ENCODE measurements around the gene EID1.
"Not testable (repeated sequence)": the region's sequence is repeated elsewhere in the genome, so short reads cannot be mapped to it uniquely, and the experiment has no call there.

The EID1 gene

GRCh38 chr15:48899793-48900192, 21.9 kb downstream of the EID1 start:
- no peak for DNase-seq (ENCODE audit: low read depth, low spot score)
- TF ChIP-seq, protein P1, sequence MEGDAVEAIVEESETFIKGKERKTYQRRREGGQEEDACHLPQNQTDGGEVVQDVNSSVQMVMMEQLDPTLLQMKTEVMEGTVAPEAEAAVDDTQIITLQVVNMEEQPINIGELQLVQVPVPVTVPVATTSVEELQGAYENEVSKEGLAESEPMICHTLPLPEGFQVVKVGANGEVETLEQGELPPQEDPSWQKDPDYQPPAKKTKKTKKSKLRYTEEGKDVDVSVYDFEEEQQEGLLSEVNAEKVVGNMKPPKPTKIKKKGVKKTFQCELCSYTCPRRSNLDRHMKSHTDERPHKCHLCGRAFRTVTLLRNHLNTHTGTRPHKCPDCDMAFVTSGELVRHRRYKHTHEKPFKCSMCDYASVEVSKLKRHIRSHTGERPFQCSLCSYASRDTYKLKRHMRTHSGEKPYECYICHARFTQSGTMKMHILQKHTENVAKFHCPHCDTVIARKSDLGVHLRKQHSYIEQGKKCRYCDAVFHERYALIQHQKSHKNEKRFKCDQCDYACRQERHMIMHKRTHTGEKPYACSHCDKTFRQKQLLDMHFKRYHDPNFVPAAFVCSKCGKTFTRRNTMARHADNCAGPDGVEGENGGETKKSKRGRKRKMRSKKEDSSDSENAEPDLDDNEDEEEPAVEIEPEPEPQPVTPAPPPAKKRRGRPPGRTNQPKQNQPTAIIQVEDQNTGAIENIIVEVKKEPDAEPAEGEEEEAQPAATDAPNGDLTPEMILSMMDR (IDR thresholded peaks at IDR 0.05; ENCODE audit: low read depth, low read length), result no peak
- no peak overlapping the region for H3K4me3 ChIP-seq (ENCODE audit: low read depth, low read length)
- in situ Hi-C loops (cut with HindIII; ENCODE audit: low sequenced_read_pairs), result no loop called here

DNA sequence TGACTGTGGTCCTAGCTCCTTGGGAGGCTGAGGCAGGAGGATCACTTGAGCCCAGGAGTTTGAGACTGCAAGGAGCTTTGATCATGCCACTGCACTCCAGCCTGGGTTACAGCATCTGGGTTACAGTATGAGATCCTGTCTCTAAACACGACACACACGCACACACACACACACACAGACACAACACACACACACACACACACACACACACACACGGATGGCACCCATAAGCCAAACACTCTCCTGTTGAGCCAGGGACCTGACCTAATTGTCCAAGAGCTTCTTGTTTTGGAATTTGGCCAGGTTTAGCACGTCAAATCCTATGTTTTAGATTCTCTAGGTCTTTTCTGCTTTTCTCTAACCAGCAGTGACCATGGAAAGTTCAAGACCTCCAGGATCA, 26.8 kb downstream of the EID1 start:
- no peak overlapping the region for H3K4me3 ChIP-seq (ENCODE audit: low read depth, low read length)
- in situ Hi-C loops (cut with HindIII; ENCODE audit: low sequenced_read_pairs), result no loop called here
- TF ChIP-seq, protein P1 (IDR thresholded peaks at IDR 0.05; ENCODE audit: low read depth, low read length), result no peak
- DNase-seq (ENCODE audit: low read depth, low spot score), result no peak

DNA sequence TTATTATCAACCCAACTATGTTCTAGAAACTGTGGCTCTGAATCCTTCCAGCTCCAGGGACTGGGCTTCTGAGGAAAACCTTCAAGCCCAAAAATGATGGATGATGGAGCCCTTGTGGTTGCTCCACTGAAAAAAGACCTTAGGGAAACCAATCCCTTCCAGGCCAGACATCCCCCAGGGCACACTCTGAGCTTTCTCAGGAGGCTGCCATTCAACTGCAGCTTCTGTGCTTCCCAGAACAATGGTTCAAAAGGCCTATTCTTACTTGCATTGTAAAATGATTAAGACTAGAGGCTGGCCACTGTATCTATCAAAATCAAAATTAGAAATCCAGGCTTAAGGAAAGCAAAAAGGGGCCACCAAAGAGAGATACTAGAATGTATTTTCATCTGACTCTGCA, 27.3 kb downstream of the EID1 start:
- TF ChIP-seq, protein P1 (IDR thresholded peaks at IDR 0.05; ENCODE audit: low read depth, low read length), result no peak
- DNase-seq (ENCODE audit: low read depth, low spot score), result no peak
- in situ Hi-C loops (cut with HindIII; ENCODE audit: low sequenced_read_pairs), result no loop called here
- no peak overlapping the region for H3K4me3 ChIP-seq (ENCODE audit: low read depth, low read length)

- DNase-seq (ENCODE audit: low read depth, low spot score), result no peak
- TF ChIP-seq, protein P1 (IDR thresholded peaks at IDR 0.05; ENCODE audit: low read depth, low read length), result no peak
- H3K4me3 ChIP-seq (ENCODE audit: low read depth, low read length), result no peak overlapping the region
- in situ Hi-C loops (cut with HindIII; ENCODE audit: low sequenced_read_pairs), result no loop called here
These were observed 27.9 kb downstream of the EID1 start for GRCh38 chr15:48905847-48906246.

DNA sequence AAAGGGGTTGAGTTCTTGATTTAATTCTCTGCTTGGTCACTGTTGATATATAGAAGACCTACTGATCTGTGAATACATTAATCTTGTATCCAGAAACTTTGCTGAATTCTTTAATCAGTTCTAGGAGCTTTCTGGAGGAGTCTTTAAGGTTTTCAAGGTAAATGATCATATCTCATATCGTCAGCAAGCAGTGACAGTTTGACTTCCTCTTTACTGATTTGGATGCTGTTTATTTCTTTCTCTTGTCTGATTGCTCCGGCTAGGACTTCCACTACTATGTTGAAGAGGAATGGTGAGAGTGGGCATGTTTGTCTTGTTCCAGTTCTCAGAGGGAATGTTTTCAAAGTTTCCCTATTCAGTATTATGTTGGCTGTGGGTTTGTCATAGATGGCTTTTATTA, 31.4 kb downstream of the EID1 start:
- H3K4me3 ChIP-seq (ENCODE audit: low read depth, low read length); in situ Hi-C loops (cut with HindIII; ENCODE audit: low sequenced_read_pairs); DNase-seq (ENCODE audit: low read depth, low spot score): not testable (repeated sequence)

GRCh38 chr15:48910554-48910953, 32.6 kb downstream of the EID1 start:
- H3K4me3 ChIP-seq (ENCODE audit: low read depth, low read length); in situ Hi-C loops (cut with HindIII; ENCODE audit: low sequenced_read_pairs); DNase-seq (ENCODE audit: low read depth, low spot score): not testable (repeated sequence)

DNA sequence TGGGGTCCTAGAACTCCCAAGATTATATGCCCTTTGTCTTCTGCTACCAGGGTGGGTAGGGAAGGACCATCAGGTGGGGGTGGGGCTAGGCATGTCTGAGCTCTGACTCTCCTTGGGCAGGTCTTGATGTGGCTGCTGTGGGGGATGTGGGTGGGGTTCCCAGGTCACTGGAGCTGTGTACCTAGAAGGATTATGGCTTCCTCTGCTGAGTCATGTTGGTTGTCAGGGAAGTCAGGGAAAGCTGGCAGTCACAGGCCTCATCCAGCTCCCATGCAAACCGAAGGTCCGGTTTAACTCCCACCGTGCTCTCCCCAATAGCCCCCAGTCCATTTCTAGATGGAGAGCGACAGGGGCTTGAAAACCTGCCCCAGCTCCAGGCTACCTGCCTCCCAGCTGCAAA, 35.2 kb downstream of the EID1 start:
- no peak overlapping the region for H3K4me3 ChIP-seq (ENCODE audit: low read depth, low read length)
- TF ChIP-seq, protein P1 (IDR thresholded peaks at IDR 0.05; ENCODE audit: low read depth, low read length), result no peak
- DNase-seq (ENCODE audit: low read depth, low spot score), result no peak
- in situ Hi-C loops (cut with HindIII; ENCODE audit: low sequenced_read_pairs), result no loop called here

DNA sequence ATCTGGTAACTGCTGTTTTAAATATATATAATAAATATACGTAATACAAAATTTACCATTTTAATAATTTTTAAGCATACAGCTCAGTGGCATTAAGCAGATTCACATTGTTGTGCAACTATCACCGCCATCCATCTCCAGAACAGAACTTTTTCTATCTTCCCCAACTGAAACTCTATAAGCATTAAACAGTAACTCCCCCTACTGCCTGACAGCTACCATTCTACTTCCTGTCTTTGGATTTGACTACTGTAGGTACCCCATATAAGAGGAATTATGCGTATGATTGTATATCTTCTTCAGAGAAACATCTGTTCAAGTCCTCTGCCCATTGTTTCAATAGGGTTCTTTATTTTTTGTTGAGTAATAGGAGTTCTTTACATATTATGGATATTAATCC, 36.8 kb downstream of the EID1 start:
- H3K4me3 ChIP-seq (ENCODE audit: low read depth, low read length), result no peak overlapping the region
- in situ Hi-C loops (cut with HindIII; ENCODE audit: low sequenced_read_pairs), result no loop called here
- DNase-seq (ENCODE audit: low read depth, low spot score), result no peak
- TF ChIP-seq, protein P1 (IDR thresholded peaks at IDR 0.05; ENCODE audit: low read depth, low read length), result no peak
